Stimulated activated CD4-positive, alpha-beta T cell treated with anti-CD3 and anti-CD28 coated beads, Interleukin-15, amount 100 ng/mL, for 48 hours (primary cell): ENCODE measurements around the gene BRCA2.
"Not testable (repeated sequence)": the region's sequence is repeated elsewhere in the genome, so short reads cannot be mapped to it uniquely, and the experiment has no call there.

Experiments
- DNase-seq, 2 donors: peaks; one replicate each; pipeline ENCODE4 v3.0.0-alpha.2; 2020; ENCODE audit warnings: low read depth in 2 of 2

Gene BRCA2

DNA sequence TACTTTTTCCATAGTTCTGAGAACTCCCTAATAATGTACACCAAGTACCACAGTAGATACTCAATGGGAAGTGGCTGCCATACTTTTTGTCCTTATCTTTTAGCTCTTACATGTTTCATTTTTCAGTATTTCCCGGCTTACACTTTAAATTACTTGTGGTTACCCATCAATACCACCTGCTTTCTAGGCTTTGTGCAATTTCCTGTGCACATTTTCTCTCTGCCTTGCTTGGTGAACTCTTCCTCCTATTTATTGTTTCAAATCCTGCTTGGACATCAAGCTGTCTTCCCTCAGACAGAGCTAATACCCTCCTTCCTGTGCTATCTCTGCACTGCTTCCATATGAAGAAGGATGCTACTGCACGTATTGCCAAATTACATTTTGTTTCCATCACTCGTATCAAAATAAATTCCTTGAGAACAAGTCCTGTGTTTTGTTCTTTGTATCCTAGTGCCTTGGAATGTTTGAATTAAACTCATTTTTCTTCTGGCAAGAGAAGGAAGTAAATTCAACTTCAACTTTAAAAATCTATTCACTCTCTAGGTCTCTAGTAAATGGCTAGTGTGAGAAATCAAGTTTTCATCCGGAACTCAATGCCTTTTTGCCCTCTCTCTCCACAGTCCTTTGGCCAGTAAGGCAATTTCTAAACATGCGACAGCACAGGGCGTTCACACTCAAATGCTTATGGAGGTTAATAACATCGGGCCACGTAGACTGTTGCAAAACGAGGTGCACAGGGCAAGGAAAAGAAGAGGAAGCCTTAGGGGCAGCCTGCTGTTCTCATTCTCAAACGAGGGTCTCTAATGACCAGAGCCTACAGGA, 5.8 kb upstream of the BRCA2 start:
- no peak for DNase-seq

GRCh38 chr13:32310134-32310706, 5.1 kb upstream of the BRCA2 start:
- DNase-seq = no peak

DNA sequence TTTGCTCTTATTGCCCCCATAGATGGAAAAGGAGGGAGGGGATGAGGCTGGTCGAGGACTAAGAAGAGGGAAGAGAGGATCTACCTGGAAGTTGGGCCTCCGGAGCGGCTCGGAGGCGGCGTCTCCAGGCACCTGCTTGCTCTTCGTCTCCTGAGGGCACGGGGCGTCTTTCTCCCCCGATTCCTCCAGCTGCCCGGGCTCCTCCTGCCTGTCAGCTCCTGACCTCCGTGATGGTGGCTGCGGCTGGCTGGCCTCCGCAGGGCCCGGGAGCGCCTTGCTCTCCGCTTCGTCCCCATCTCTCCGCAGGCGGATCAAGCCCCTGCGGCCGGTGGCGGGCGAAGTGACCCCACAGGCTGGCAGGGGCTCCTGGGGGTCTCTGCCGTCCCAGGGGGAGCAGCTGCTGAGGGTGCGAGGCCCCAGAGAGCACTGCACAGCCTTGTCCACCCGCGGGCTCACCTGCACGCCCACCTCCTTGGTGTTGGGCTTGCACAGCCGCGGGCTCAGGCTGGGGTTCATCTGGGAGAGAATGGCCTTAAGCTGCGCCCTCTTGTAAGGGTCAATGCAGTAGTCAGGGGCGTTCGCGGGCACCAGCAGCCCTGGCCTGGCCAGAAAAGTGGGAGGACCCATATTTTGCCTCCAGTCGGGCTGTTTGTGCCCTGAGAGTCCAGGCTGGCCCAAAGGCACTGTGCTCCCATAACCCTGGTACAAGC, 4.0 kb upstream of the BRCA2 start:
- DNase-seq = no peak

DNA sequence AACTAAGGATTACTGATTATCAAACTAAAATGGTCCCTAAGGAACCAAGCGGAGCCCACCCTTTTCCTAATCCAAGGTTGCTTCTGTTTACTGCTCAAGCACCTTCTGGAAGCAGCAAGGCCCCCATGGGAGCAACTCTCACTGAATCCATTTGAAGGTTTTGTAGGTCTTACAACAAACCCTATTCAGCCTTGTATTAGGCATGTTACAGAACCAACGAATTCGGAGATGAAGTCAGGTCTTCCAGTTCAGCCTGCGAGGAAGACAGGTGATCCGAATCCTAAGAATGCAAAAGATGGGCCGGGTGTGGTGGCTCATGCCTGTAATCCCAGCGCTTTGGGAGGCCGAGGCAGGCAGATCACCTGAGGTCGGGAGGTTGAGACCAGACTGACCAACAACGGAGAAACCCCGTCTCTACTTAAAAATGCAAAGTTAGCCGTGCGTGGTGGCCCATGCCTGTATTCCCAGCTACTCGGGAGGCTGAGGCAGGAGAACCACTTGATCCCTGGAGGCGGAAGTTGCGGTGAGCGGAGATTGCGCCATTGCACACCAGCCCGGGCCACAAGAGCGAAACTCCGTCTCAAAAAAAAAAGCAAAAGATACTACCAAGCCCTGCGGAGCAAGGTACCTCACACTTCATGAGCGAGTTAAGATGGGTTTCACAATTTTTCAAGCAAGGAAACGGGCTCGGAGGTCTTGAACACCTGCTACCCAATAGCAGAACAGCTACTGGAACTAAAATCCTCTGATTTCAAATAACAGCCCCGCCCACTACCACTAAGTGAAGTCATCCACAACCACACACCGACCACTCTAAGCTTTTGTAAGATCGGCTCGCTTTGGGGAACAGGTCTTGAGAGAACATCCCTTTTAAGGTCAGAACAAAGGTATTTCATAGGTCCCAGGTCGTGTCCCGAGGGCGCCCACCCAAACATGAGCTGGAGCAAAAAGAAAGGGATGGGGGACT, 754 bp upstream of the BRCA2 start:
- peak in 1 of 2 donors; percentile 33 for DNase-seq

DNA sequence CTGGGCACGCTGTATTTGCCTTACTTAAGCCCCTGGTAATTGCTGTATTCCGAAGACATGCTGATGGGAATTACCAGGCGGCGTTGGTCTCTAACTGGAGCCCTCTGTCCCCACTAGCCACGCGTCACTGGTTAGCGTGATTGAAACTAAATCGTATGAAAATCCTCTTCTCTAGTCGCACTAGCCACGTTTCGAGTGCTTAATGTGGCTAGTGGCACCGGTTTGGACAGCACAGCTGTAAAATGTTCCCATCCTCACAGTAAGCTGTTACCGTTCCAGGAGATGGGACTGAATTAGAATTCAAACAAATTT, 676 bp downstream of the BRCA2 start:
- peak in 1 of 2 donors; percentile 24 for DNase-seq

- DNase-seq = no peak
Observed at GRCh38 chr13:32316501-32316900, 1.2 kb downstream of the BRCA2 start.

DNA sequence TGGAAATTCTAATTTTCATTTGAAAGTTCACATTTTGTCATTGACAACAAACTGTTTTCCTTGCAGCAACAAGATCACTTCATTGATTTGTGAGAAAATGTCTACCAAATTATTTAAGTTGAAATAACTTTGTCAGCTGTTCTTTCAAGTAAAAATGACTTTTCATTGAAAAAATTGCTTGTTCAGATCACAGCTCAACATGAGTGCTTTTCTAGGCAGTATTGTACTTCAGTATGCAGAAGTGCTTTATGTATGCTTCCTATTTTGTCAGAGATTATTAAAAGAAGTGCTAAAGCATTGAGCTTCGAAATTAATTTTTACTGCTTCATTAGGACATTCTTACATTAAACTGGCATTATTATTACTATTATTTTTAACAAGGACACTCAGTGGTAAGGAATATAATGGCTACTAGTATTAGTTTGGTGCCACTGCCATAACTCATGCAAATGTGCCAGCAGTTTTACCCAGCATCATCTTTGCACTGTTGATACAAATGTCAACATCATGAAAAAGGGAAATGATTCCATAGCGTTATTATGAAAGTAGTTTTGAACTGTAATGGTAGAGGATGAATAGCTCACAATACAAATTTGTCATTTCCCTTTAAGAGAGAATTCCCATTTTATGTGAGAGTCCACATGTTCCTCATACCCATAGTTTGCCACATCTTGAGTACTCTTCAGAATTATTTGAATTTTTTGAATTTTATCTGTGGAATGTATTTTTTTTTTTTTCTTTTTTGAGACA, 2.6 kb downstream of the BRCA2 start:
- DNase-seq = no peak

DNA sequence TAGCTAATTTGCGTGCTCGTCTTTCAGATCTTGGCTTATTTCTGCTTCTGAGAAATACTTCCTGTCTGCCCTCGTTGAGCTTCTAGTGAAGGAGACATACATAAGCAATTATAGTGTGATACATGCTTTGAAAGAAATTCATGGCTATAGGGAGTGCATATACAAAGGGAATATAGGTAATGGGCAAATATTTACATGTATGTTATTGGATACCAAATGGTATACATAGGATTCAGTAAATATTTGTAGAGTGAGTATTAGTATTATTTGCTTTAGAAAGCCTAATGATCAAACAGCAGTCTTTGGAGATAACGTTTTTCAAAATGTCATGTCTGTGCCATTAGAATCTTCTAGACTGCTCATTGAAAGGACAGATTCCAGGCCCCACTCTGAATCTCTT, 5.2 kb downstream of the BRCA2 start:
- DNase-seq = no peak

DNA sequence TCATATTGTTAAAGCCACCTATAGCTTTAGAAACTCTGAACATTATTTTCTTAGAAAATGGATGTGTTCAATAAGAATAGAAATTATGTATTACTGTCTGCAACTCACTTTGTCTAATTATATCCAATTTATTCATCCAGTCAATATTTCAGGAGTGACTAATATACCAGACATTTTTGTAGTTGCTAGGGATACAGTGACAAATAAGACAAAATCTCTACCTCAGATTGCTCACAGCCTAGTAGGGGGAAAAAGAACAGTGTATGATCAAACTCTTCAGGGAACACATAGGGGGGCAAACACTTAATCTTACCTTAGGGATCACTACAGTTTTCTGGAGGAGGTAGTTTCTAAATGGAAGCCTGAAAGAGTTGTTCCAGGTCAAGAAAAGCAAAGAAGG, 8.6 kb downstream of the BRCA2 start:
- no peak for DNase-seq

DNA sequence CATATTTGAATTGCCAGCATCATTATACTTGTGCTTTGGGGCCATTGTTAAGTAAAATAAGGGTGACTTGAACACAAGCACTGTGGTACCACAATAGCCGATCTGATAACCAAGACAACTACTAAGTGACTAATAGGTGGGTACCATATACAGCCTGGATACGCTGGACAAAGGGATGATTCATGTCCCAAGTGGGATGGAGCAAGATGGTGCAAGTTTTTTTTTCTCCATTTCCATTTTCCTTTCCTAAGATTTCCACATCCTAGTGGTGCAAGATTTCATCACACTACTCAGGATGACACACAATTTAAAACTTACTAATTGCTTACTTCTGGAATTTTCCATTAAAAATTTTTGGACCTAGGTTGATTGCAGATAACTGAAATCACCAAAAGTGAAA, 15.1 kb downstream of the BRCA2 start:
- DNase-seq = no peak

GRCh38 chr13:32334671-32335070, 19.4 kb downstream of the BRCA2 start:
- no peak for DNase-seq

DNA sequence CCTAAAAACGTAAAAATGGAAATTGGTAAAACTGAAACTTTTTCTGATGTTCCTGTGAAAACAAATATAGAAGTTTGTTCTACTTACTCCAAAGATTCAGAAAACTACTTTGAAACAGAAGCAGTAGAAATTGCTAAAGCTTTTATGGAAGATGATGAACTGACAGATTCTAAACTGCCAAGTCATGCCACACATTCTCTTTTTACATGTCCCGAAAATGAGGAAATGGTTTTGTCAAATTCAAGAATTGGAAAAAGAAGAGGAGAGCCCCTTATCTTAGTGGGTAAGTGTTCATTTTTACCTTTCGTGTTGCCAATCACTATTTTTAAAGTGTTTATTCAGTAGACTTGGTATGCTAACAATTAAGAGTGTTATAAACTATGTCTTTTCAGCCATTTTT, 25.6 kb downstream of the BRCA2 start:
- no peak for DNase-seq

DNA sequence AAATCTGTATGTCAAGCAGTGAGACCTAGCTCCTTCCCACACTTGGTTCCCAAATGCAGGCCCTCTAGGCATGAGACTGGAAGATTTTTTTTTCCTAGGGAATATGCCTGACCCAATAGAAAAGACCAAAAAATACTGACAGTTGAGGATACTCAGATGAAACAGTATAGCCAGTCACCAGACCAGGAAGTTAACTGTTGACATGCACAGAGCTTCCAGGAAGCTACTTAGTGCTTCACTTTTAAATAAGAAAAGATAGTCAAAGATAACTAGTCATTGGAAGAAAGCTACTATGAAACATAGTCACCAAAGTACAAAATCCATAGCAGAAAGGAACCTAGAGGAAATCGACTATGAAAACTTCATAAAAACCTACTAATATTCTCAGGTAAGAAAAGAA, 32.3 kb downstream of the BRCA2 start:
- no peak for DNase-seq

- not testable (repeated sequence) for DNase-seq
Observed at GRCh38 chr13:32350839-32351441, 35.6 kb downstream of the BRCA2 start.

GRCh38 chr13:32354040-32354439, 38.7 kb downstream of the BRCA2 start:
- no peak for DNase-seq

DNA sequence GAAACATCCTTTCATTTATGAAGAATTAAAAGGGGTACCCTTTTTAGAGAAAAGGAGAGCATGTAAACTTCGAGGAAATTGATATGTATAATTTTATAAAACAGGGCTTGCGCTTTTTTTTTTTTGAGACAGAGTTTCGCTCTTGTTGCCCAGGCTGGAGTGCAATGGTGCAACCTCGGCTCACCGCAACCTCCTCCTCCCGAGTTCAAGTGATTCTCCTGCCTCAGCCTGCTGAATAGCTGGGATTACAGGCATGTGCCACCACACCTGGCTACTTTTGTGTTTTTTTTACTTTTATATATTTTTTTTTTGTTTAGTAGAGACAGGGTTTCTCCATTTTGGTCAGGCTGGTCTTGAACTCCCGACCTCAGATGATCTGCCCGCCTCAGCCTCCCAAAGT, 40.6 kb downstream of the BRCA2 start:
- DNase-seq = not testable (repeated sequence)

GRCh38 chr13:32362574-32362973, 47.3 kb downstream of the BRCA2 start:
- DNase-seq = no peak

GRCh38 chr13:32370805-32371204, 55.5 kb downstream of the BRCA2 start:
- DNase-seq = no peak

GRCh38 chr13:32376642-32377415, 61.5 kb downstream of the BRCA2 start:
- DNase-seq = no peak

- no peak for DNase-seq
Observed at GRCh38 chr13:32378012-32378411, 62.7 kb downstream of the BRCA2 start.
